Chondrocyte (in vitro differentiated cells): Measurements from ENCODE around the gene KIF25. TPM values are rescaled to one million over a fixed set of nuclear protein-coding genes. Genes with fewer than 3 reads are reported as not detected.
A peak's percentile ranks its signal among the peaks of the same experiment; 100 is the strongest.

Experiments
- DNase-seq: peaks from one replicate; pipeline ENCODE4 v3.0.0; 2021; ENCODE audit warnings: mixed read lengths, low spot score
- H3K27ac Mint-ChIP-seq: one replicate; pipeline ENCODE4 v1.8.0; 2021; ENCODE audit warnings: mild to moderate bottlenecking, moderate library complexity, mixed read lengths; ENCODE audit not compliant: unreplicated experiment
- H3K27me3 Mint-ChIP-seq: 2 replicates; pipeline ENCODE4 v1.8.0; 2021; ENCODE audit warnings: low read depth, mixed read lengths
- H3K36me3 Mint-ChIP-seq: 2 replicates; pipeline ENCODE4 v1.8.0; 2021; ENCODE audit warnings: low read depth, mixed read lengths
- H3K4me1 Mint-ChIP-seq: 2 replicates; pipeline ENCODE4 v1.8.0; 2021; ENCODE audit warnings: low read depth, mild to moderate bottlenecking, mixed read lengths
- H3K4me3 Mint-ChIP-seq: one replicate; pipeline ENCODE4 v1.8.0; 2021; ENCODE audit warnings: mild to moderate bottlenecking, moderate library complexity, mixed read lengths; ENCODE audit not compliant: unreplicated experiment
- H3K9me3 Mint-ChIP-seq: 2 replicates; pipeline ENCODE4 v1.8.0; 2021; ENCODE audit warnings: low read depth, mixed read lengths
- total RNA-seq: library from RNA; stranded (reverse); gene quantifications from 3 replicates; pipeline ENCODE4 v1.2.1, GENCODE V29; 2021
- TF ChIP-seq, protein P1 (sequence below): fragments of 200-600 bp; sonication (generic); IDR thresholded peaks from 2 replicates; pipeline ENCODE4 v1.5.0; 2021; ENCODE audit warnings: antibody characterized with exemption, mild to moderate bottlenecking, moderate library complexity

The KIF25 gene
- total RNA-seq, 1 donor from 2014 or later, result not detected

GRCh38 chr6:168030218-168030746 lies 32.8 kb downstream of the KIF25 start:
- H3K36me3 Mint-ChIP-seq, result no peaks in the 10 kb centered on the region
- peaks cover 9% of the 10 kb centered on the region for H3K27me3 Mint-ChIP-seq
- H3K4me1 Mint-ChIP-seq, result peaks cover 28% of the 10 kb centered on the region
- DNase-seq, result no peak
- no peaks in the 10 kb centered on the region for H3K9me3 Mint-ChIP-seq
- TF ChIP-seq, protein P1, sequence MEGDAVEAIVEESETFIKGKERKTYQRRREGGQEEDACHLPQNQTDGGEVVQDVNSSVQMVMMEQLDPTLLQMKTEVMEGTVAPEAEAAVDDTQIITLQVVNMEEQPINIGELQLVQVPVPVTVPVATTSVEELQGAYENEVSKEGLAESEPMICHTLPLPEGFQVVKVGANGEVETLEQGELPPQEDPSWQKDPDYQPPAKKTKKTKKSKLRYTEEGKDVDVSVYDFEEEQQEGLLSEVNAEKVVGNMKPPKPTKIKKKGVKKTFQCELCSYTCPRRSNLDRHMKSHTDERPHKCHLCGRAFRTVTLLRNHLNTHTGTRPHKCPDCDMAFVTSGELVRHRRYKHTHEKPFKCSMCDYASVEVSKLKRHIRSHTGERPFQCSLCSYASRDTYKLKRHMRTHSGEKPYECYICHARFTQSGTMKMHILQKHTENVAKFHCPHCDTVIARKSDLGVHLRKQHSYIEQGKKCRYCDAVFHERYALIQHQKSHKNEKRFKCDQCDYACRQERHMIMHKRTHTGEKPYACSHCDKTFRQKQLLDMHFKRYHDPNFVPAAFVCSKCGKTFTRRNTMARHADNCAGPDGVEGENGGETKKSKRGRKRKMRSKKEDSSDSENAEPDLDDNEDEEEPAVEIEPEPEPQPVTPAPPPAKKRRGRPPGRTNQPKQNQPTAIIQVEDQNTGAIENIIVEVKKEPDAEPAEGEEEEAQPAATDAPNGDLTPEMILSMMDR, result no peak
- H3K4me3 Mint-ChIP-seq, result no peak overlapping the region
- no peak overlapping the region for H3K27ac Mint-ChIP-seq

- TF ChIP-seq, protein P1, result no peak
- Mint-ChIP-seq H3K4me1 (peaks cover 34% of the 10 kb centered on the region), H3K27ac (no peak overlapping the region), H3K36me3 (no peaks in the 10 kb centered on the region), H3K27me3 (peaks cover 6% of the 10 kb centered on the region), H3K9me3 (no peaks in the 10 kb centered on the region), H3K4me3 (no peak overlapping the region)
- DNase-seq, result no peak
Measured at GRCh38 chr6:168030908-168031307, 33.4 kb downstream of the KIF25 start.

DNA sequence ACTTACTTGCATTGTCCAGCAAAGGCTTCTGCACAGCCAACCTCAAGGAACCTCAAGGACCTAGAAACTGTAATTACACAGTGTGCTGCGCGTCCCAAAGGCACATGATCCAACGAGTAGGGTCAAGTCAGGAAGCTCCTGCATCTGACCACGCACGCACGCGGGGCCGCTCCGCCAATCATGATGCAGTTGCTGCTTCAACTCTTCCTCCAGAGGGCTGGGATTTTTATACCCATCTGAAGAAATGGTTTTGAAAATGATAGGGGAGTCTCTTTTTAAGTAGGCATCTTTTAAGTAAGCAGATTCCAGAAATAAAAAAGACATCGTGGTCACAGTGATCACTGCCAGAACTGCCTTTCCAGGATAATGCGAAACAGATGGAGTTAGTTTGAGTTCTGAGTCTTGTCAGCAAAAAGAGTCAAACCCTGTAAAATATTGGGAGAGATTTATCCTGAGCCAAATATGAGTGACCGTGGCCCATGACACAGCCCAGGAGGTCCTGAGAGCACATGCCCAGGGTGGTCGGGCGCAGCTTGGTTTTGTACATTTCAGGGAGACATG lies 34.0 kb downstream of the KIF25 start:
- no peaks in the 10 kb centered on the region for H3K9me3 Mint-ChIP-seq
- TF ChIP-seq, protein P1, result no peak
- H3K27ac Mint-ChIP-seq, result peak overlapping the region; percentile 68
- no peaks in the 10 kb centered on the region for H3K36me3 Mint-ChIP-seq
- peaks cover 37% of the 10 kb centered on the region for H3K4me1 Mint-ChIP-seq
- no peak overlapping the region for H3K4me3 Mint-ChIP-seq
- peaks cover 8% of the 10 kb centered on the region for H3K27me3 Mint-ChIP-seq
- DNase-seq, result no peak

DNA sequence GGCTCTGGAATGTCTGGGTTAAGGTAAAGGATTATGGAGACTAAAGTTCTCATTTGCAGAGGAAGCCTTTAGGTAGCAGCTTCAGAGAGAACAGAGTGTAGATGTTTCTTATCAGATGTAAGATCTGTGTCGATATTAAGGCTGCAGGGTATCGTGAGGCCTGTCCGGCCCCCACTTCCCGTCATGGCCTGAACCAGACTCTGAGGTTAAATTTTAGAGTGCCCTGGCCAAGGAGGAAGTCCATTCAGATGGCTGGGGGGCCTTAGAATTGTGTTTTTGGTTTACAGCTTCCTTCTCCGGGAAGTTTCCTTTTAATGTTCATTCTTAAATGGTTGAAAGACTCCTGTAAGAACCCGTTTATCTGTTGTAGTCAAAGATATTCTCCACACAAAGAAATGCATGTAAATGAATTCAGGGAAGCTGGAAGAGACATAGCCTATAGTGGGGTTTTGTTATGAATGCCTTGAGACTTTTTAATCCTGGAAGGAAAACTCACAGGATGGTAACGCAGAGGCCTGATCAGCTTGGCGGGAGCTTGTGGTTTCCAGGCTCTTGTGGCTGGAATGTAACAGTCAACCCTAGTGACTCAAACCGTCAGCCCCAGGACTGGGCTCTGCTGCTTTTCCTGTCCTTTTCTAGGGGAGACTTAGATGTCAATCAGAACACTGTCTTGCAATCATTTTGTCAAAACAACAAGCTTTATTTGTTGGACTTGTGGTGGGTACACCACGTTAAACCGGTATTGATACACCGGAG lies 34.7 kb downstream of the KIF25 start:
- TF ChIP-seq, protein P1, result peak; percentile 74
- H3K36me3 Mint-ChIP-seq, result no peaks in the 10 kb centered on the region
- H3K4me1 Mint-ChIP-seq, result peaks cover 39% of the 10 kb centered on the region
- H3K4me3 Mint-ChIP-seq, result no peak overlapping the region
- H3K9me3 Mint-ChIP-seq, result no peaks in the 10 kb centered on the region
- H3K27ac Mint-ChIP-seq, result peak overlapping the region; percentile 68
- DNase-seq, result no peak
- peaks cover 7% of the 10 kb centered on the region for H3K27me3 Mint-ChIP-seq

- TF ChIP-seq, protein P1, result no peak
- H3K9me3 Mint-ChIP-seq, result no peaks in the 10 kb centered on the region
- H3K4me3 Mint-ChIP-seq, result no peak overlapping the region
- peaks cover 40% of the 10 kb centered on the region for H3K4me1 Mint-ChIP-seq
- no peaks in the 10 kb centered on the region for H3K36me3 Mint-ChIP-seq
- H3K27ac Mint-ChIP-seq, result no peak overlapping the region
- peaks cover 7% of the 10 kb centered on the region for H3K27me3 Mint-ChIP-seq
- DNase-seq, result no peak
Measured at GRCh38 chr6:168033791-168034190, 36.3 kb downstream of the KIF25 start.
